Stimulated activated memory B cell treated with anti-CD40 and anti-IgM and Interleukin-4, amounts not matched to agents 10 μg/mL and 1 μg/mL and 100 μg/mL, for 72 hours (primary cell): Measurements from ENCODE around the gene BLACAT1.
"Not testable (repeated sequence)": the region's sequence is repeated elsewhere in the genome, so short reads cannot be mapped to it uniquely, and the experiment has no call there.

Experiments used
- ATAC-seq: fragments of 150-1000 bp; cut with Tn5 transposase; 2 replicates; pipeline ENCODE4 v1.10.0; 2021
- H3K27ac Mint-ChIP-seq: one replicate; pipeline ENCODE4 v1.8.0; 2022; ENCODE audit warnings: mild to moderate bottlenecking, mixed read lengths
- H3K27me3 Mint-ChIP-seq: one replicate; pipeline ENCODE4 v1.8.0; 2022; ENCODE audit warnings: mixed read lengths
- H3K36me3 Mint-ChIP-seq: one replicate; pipeline ENCODE4 v1.8.0; 2022; ENCODE audit warnings: mixed read lengths
- H3K4me1 Mint-ChIP-seq: one replicate; pipeline ENCODE4 v1.8.0; 2022; ENCODE audit warnings: mixed read lengths
- H3K4me3 Mint-ChIP-seq: one replicate; pipeline ENCODE4 v1.8.0; 2022; ENCODE audit warnings: mild to moderate bottlenecking, moderate library complexity, mixed read lengths
- H3K9me3 Mint-ChIP-seq: one replicate; pipeline ENCODE4 v1.8.0; 2022; ENCODE audit warnings: mixed read lengths

Gene BLACAT1

DNA sequence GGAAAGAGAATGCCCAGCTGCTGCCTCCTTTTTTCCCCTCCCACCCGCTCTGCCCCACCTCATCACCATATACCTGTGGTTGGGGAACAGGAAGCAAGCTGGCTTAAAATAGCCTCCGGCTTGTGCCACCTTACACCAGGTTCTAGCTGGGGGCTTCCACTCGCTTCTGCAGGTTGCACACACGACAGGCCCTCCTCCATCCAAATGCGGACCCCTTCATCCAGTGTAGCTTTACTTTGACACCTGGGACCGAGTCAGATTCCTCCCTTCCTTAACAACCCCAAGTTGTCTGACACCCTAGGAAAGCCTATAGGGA is 14.6 kb downstream of the BLACAT1 start:
- no peaks in the 10 kb centered on the region for H3K36me3 Mint-ChIP-seq
- peak; percentile 46 for ATAC-seq
- H3K27ac Mint-ChIP-seq: peak overlapping the region; percentile 90
- H3K4me1 Mint-ChIP-seq: peaks cover 63% of the 10 kb centered on the region
- peak overlapping the region; percentile 70 for H3K4me3 Mint-ChIP-seq
- H3K9me3 Mint-ChIP-seq: no peaks in the 10 kb centered on the region
- H3K27me3 Mint-ChIP-seq: no peaks in the 10 kb centered on the region

DNA sequence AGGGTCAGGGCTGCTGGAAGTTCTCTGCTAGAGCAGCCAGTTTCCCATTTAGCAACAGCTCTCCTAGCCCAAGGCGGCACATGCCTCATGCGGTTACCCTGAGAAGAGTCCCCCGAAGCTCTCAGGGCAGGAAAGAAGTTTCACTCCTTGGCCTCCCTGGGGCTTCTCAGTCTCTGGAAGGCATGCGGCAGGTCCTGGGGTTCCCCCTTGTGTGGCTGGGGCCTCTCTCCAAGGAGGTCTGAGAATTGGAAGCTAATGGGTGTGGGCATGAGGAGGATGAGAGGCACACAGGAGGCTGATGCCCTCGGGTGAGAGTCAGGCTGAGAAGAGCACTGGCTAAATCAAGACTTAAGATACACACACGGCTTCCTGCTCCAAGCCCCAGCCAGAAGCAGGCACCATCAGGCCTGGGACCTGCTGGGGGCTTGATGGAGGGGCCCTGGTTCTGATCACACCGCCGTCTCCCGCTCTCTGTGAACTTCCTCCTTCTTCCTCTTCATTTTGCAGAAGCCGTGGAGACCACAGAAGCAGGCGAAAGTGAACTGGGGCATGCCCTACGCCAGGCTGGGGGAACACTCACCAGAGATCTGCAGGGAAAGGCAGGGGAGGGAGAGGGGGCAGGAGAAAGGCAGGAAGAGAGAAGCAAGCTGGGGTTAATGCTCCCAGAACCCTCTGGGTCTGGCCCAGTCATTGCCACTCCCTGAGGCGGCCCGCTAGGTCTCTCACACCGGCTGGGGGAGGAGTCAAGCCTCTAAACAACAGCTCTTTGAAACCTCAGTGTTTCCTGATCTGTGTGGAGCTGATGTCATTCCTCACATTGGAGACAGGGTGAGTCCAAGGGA is 15.1 kb downstream of the BLACAT1 start:
- H3K4me1 Mint-ChIP-seq: peaks cover 68% of the 10 kb centered on the region
- H3K27me3 Mint-ChIP-seq: no peaks in the 10 kb centered on the region
- H3K4me3 Mint-ChIP-seq: peak overlapping the region; percentile 70
- H3K27ac Mint-ChIP-seq: peak overlapping the region; percentile 90
- no peaks in the 10 kb centered on the region for H3K36me3 Mint-ChIP-seq
- ATAC-seq: peak; percentile 83
- H3K9me3 Mint-ChIP-seq: no peaks in the 10 kb centered on the region

DNA sequence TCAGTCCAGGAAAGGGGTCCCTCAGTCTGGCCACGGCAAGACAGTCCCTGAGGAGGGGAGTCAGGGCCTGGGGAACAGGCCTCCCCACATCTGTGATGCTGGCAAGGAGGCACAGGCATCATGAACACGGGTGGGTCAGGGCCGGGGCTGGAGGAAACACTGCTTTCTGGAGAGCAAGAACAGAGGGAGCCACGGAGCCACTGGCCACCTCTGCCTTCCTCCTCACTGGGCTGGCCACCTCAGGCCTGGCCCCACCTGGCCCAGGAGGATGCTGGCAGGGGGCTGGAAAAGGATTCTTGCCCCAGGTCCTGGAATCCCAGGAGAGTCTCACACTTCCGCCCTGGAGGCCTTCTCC is 15.7 kb downstream of the BLACAT1 start:
- Mint-ChIP-seq H3K4me3 (no peak overlapping the region), H3K27ac (peak overlapping the region; percentile 90), H3K9me3 (no peaks in the 10 kb centered on the region), H3K36me3 (no peaks in the 10 kb centered on the region), H3K27me3 (no peaks in the 10 kb centered on the region), H3K4me1 (peaks cover 74% of the 10 kb centered on the region)
- no peak for ATAC-seq

DNA sequence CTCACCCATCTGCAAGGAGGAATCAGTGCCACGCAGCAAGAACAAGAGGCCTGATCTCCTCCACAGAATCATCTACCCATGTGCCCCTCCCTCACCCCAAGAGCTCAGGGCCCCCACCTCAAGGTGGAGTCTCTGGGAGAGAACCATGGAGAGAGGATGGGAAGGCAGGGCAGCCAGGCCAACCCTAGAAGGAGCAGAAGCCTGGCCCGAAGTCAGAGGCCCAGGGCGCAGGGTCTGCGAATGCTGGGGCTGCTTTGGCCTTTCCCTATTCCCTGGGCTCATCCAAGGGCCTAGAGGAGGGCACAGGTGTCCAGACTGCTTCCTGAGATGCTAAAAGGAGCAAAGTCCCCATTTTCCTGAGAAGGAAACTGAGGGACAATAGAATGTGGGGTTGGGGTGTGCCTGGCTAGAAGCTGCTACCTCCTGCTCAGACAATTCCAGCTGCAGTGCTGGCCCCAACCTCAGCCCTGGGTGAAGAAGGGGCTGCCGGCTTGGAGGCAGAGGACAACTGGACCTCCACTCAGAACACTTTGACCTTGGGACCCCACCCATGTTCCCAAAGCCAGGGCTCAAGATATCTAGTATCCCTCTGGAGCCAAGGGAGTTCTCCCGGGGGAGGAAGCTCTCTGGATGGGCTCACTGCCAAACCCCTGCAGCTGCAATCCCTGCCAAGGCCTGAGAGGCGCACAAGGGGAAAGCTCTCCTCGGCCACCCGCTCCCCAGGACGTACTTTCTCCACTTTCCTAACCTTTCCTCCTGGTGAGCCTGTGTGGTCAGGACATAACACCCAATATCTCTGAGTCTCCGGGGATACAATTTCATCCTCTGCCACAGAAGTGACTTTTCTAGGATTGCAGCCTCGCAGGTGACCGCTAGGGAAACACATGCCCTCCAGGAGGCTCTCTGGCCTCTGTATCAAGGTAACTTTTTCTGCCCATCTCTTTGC is 17.4 kb downstream of the BLACAT1 start:
- Mint-ChIP-seq H3K27ac (peak overlapping the region; percentile 90), H3K4me1 (peaks cover 71% of the 10 kb centered on the region), H3K4me3 (no peak overlapping the region), H3K9me3 (no peaks in the 10 kb centered on the region), H3K27me3 (no peaks in the 10 kb centered on the region), H3K36me3 (no peaks in the 10 kb centered on the region)
- ATAC-seq: no peak

DNA sequence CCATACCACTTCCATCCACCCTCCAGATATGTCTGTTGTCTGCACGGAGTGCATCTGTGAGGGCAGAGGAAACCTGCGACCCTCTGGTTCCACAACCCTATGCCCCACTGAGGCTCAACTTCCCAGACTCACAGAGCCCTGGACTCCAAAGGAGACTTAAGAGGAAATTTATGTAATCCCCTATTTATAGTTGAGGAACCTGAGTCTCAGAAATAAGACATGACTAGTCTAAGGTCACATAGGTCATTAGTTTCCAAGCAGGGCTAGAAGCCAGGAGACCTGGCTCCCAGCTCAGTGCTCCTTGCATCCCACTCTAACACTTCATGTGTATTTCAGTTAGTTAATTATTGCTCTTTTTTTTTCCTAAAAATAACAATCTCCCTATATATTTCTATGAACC is 18.3 kb downstream of the BLACAT1 start:
- Mint-ChIP-seq H3K4me3 (no peak overlapping the region), H3K27ac (peak overlapping the region; percentile 14), H3K4me1 (peaks cover 67% of the 10 kb centered on the region), H3K9me3 (no peaks in the 10 kb centered on the region), H3K27me3 (no peaks in the 10 kb centered on the region), H3K36me3 (no peaks in the 10 kb centered on the region)
- no peak for ATAC-seq

DNA sequence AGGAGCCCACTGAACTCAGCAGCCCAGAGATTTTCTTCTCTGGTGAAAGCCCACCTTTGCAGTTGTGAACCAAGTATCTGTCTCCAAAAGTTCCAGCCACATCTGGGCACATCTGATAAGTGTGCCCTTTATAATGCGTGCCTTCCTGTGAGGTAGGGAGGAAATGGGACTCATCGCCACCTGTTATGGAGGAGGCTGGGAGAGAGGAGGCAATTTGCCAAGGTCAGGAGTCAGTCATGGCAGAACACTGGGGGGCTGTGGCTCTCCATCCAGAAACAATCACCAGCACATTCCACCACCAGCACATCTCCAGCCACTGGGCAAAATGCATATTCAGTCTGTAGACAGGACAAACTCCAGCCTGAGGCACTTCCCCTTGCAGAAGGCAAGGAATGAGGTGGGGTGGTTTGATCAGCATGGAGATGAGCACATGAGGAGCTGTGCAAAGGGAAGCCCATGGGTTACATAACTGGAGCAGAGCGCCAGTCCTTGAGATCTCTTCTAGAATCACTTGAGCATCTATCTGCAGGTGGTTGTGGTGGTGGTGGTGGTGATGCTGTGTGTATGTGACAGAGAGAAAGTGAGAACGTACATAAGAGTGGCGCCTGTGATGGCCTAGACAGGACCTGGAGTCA is 19.0 kb downstream of the BLACAT1 start:
- no peak for ATAC-seq
- peak overlapping the region; percentile 43 for H3K27ac Mint-ChIP-seq

DNA sequence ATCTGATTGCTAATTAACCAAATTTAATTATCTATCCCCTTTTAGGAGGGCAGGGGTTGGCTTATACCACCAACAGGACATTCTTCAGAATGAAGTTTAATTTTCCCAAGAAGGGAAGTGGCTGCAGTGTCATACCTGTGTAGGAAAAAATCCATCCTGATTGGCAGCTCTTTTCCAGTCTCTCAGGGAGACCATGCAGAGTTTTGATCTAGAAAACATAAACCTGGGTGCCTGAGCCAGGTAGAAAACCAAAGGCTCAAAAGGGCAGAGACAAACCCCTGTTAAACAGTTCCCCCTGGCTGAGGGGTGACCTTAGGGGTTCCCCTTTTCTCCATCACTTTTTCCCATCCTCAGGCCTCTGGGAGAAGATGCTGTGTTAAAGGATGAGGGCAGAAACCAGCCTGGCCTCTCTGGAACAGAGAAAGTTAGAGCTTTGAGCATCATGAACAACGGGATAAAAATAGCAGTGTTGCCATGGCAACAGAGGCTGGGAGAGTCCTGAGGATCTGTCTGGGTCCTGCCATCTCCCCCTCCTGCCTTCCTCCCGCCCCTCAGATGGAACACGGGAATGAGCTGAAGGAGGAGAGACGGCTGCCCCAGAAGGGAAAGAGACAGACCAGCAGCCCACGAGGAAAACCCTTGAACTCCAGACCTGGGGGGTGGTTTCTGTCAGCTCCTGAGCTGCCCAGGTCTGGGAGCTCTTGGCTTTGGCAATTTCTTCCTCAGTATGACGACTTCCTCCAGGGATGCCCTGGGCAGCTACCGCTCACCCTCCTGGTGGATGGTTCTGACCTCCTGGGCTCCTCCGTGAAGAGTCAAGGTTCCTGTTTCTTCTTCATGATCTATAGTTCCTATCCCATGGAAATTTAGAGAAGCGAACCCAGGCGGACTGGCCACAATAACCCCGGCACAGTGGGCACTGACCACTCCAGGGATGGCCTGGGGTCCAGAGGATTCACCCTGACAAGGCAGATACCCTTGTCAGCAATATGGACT is 20.0 kb downstream of the BLACAT1 start:
- H3K9me3 Mint-ChIP-seq: no peaks in the 10 kb centered on the region
- H3K27ac Mint-ChIP-seq: peak overlapping the region; percentile 43
- H3K36me3 Mint-ChIP-seq: no peaks in the 10 kb centered on the region
- H3K4me1 Mint-ChIP-seq: peaks cover 66% of the 10 kb centered on the region
- no peak overlapping the region for H3K4me3 Mint-ChIP-seq
- H3K27me3 Mint-ChIP-seq: no peaks in the 10 kb centered on the region
- ATAC-seq: no peak

More for the DNA sequence above, 19.0 kb downstream of the BLACAT1 start:
- Mint-ChIP-seq H3K9me3 (no peaks in the 10 kb centered on the region), H3K27me3 (no peaks in the 10 kb centered on the region), H3K4me3 (no peak overlapping the region), H3K36me3 (no peaks in the 10 kb centered on the region), H3K4me1 (peaks cover 67% of the 10 kb centered on the region)

DNA sequence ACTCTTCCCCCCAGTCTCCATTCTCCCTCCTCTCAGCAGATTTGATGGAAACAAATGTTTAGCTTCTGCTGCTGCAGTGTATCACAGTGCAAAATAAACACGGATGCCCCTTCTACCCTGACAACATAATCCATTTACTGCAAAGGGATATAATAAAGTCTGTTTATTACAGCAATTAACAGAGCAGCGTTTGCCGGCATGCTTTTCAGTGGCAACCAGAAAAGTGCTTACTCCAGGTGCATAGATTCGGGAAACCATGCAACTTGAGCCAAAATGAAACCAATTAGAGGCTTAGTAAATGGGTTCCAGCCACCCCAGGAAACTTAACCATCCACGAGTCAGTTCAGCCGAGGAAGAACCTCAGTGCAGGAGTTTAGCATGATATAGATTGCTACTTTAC is 21.1 kb downstream of the BLACAT1 start:
- no peaks in the 10 kb centered on the region for H3K36me3 Mint-ChIP-seq
- H3K4me3 Mint-ChIP-seq: no peak overlapping the region
- no peaks in the 10 kb centered on the region for H3K9me3 Mint-ChIP-seq
- ATAC-seq: no peak
- H3K27ac Mint-ChIP-seq: no peak overlapping the region
- H3K27me3 Mint-ChIP-seq: no peaks in the 10 kb centered on the region
- peaks cover 59% of the 10 kb centered on the region for H3K4me1 Mint-ChIP-seq

DNA sequence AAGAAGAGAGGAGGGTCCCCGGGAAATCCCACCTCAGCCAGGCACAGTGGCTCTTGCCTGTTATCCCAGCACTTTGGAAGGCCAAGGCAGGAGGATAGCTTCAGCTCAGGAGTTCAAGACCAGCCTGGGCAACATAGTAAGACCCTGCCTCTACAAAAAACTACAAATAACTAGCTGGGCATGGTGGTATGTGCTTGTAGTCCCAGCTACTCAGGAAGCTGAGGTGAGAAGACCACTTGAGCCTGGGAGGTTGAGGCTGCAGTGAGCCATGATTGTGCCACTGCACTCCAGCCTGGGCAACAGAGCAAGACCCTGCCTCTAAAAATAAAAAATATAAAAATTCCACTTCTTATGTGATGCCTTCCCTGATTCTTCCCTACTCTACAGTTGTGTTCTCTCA is 23.2 kb downstream of the BLACAT1 start:
- H3K4me3 Mint-ChIP-seq, ATAC-seq, H3K36me3 Mint-ChIP-seq, H3K27me3 Mint-ChIP-seq, H3K9me3 Mint-ChIP-seq, H3K27ac Mint-ChIP-seq: not testable (repeated sequence)
- H3K4me1 Mint-ChIP-seq: peaks cover 49% of the 10 kb centered on the region

DNA sequence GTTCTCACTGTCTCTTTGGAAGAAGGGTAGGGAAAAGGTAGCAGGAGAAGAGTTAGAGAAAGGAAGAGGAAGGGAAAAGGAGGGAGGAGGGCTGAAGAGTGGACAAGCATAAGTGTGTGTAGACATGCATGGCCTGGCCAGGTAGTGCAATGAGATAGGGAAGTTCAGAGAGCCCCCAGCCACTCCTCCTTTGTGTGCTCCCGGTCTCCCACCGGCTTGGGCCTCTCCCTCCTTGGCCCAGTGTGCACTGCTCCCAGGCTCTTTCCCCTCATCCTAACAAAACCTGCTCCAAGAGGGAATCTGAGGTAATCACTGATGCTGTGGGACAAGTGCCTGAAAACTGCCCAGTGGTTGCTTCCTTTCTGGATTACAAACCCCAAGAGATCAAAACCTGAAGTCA is 23.7 kb downstream of the BLACAT1 start:
- H3K36me3 Mint-ChIP-seq: no peaks in the 10 kb centered on the region
- peak overlapping the region; percentile 23 for H3K27ac Mint-ChIP-seq
- no peaks in the 10 kb centered on the region for H3K27me3 Mint-ChIP-seq
- H3K9me3 Mint-ChIP-seq: no peaks in the 10 kb centered on the region
- H3K4me1 Mint-ChIP-seq: peaks cover 44% of the 10 kb centered on the region
- no peak for ATAC-seq
- H3K4me3 Mint-ChIP-seq: no peak overlapping the region

DNA sequence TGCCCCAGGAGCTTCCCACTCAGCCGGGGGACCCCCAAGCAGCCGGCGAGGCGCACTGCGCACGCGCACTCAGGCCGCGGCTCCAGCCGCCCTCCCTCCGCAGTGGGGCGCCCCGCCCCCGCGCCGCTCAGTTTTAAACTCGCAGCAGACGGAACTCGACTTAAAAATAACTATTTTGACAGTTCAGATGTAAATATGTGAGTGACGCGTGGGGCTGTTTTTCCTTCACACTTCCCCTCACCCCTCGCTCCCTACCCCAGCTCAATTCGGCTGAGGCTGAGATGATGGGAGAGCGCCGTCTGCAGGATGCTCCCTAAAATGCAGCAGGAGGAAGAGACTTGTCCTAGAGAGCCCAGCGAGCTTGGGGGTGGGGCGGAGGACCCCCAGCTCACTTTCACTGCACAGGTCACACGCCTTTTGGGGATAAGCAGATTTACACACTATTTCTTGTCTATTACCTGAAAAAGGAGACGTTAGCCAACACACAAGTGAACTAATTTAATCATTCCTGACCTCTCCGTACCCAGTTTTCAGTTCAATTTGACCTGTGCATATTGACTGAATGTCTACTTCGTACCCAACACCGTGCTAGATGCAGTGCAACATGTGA is 25.0 kb downstream of the BLACAT1 start:
- H3K36me3 Mint-ChIP-seq: no peaks in the 10 kb centered on the region
- peaks cover 40% of the 10 kb centered on the region for H3K4me1 Mint-ChIP-seq
- H3K27me3 Mint-ChIP-seq: no peaks in the 10 kb centered on the region
- H3K27ac Mint-ChIP-seq: peak overlapping the region; percentile 10
- no peaks in the 10 kb centered on the region for H3K9me3 Mint-ChIP-seq
- peak overlapping the region; percentile 83 for H3K4me3 Mint-ChIP-seq
- peak; percentile 80 for ATAC-seq

DNA sequence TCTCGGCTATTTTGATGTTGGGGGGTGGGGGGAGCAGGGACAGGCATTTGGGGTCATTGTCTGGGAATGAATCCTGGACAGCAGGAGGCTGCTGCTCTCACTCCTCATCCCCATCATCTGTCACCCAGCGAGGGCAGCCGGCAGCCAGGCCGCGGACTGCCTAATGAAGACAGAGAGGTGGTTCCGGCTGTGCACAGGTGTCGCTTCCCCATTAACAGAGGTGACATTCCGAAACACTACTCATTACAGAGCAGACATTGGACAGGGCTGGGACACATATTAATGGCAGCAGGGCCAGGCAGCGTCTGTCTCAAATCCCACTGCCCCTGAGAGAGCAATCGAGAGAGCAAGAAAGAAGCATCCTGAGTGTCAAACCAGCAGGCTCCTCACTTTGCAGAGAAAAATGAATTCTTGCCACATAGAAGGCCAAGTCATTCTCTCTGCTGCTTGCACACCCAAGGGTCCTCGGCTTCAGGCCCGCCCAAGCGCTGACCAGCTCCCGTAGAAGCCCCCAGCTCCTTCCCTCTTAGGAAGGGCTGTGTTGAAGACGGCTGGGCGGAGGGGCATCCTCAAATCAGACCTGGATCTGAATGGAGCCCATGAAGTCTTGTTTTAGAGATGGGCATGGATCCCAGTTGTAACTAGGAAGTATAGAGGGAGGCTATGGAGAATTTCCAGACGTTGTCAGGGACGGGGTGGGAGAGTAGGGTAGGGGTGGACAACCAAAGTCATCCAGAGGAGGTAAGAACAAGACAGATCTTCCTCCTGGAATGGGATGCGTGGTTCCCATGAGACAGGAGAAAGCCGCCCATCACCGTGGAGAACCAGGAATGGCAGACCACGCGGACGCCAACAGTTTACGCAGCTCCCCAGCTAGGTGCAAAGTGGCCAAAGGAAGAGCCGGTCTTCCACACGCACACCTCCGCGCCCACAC is 25.8 kb downstream of the BLACAT1 start:
- peak overlapping the region; percentile 10 for H3K27ac Mint-ChIP-seq
- H3K4me1 Mint-ChIP-seq: peaks cover 32% of the 10 kb centered on the region
- no peak for ATAC-seq
- no peaks in the 10 kb centered on the region for H3K27me3 Mint-ChIP-seq
- H3K4me3 Mint-ChIP-seq: peak overlapping the region; percentile 83
- no peaks in the 10 kb centered on the region for H3K36me3 Mint-ChIP-seq
- H3K9me3 Mint-ChIP-seq: no peaks in the 10 kb centered on the region

DNA sequence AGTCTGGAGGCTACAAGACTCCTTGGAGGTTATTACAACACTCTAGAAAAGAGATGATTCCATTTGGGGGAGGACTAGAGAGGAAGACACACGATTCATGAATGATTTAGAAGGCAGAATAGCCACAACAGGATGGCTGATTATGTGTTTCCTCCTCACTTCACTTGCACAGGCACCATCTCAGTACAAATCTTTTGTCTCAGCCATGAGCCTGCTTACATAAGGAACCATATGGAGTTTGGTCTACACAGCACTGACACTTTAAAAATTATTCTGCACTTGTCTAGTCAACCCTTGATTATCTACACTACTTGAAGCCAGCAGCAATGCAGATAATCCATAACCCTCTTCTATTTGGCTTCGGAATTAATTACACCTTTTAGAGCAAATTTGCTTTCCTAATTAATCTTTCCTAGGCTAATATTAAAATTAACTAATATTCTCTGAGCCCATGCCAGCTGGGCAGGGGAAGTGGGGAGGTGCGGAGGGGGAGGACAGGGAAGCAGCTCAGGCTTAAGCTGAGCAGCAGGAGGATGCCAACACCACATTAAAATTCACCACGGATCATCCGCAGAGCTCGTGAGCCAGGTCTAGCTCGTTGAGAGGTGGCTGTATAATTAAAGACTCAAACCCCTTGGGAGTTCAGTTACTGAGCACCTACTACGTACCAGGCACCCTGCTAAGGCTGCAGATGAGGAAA is 30.8 kb downstream of the BLACAT1 start:
- Mint-ChIP-seq H3K27me3 (no peaks in the 10 kb centered on the region), H3K27ac (no peak overlapping the region), H3K36me3 (no peaks in the 10 kb centered on the region), H3K4me1 (peaks cover 6% of the 10 kb centered on the region), H3K9me3 (no peaks in the 10 kb centered on the region), H3K4me3 (no peak overlapping the region)
- ATAC-seq: no peak
